Astrocyte (in vitro differentiated cells and primary cell): ENCODE results near the gene POLR1D. TPM values are rescaled to one million over a fixed set of nuclear protein-coding genes. Genes with fewer than 3 reads are reported as not detected.

ENCODE experiments used
- DNase-seq: peaks from one replicate; pipeline ENCODE4 v3.0.0-alpha.2; 2010; ENCODE audit warnings: low read depth
- FAIRE-seq: peaks from 2 replicates; lab custom pipeline; 2011; peaks lifted over from hg19 to GRCh38; lab: Jason Lieb, UNC
- H2AFZ ChIP-seq: 2 replicates; pipeline ENCODE4 v1.6.0; 2012; ENCODE audit warnings: low read depth, low read length, inconsistent platforms
- H3K27ac ChIP-seq: 2 replicates; pipeline ENCODE4 v1.5.1; 2011; ENCODE audit warnings: low read depth, low read length, inconsistent platforms
- H3K27me3 ChIP-seq: 2 replicates; pipeline ENCODE4 v1.6.0; 2011; ENCODE audit warnings: low read length, inconsistent platforms; ENCODE audit not compliant: insufficient read depth
- H3K36me3 ChIP-seq: 2 replicates; pipeline ENCODE4 v1.5.1; 2011; ENCODE audit warnings: low read length, inconsistent platforms; ENCODE audit not compliant: insufficient read depth
- H3K4me1 ChIP-seq: 2 replicates; pipeline ENCODE4 v1.5.1; 2011; ENCODE audit warnings: low read length, inconsistent platforms; ENCODE audit not compliant: insufficient read depth
- H3K4me2 ChIP-seq: 2 replicates; pipeline ENCODE4 v1.6.0; 2012; ENCODE audit warnings: low read length, inconsistent platforms
- H3K4me3 ChIP-seq: 2 replicates; pipeline ENCODE4 v1.5.1; 2011; ENCODE audit warnings: low read depth, mild to moderate bottlenecking, low read length, inconsistent platforms; ENCODE audit not compliant: insufficient read depth
- H3K79me2 ChIP-seq: 2 replicates; pipeline ENCODE4 v1.6.0; 2012; ENCODE audit warnings: mild to moderate bottlenecking, low read length, inconsistent platforms; ENCODE audit not compliant: insufficient read depth
- H3K9ac ChIP-seq: 2 replicates; pipeline ENCODE4 v1.6.0; 2012; ENCODE audit warnings: mild to moderate bottlenecking, low read length, inconsistent platforms
- H3K9me3 ChIP-seq: 2 replicates; pipeline ENCODE4 v1.5.1; 2012; ENCODE audit warnings: low read depth, mild to moderate bottlenecking, low read length, inconsistent platforms; ENCODE audit not compliant: insufficient read depth
- H4K20me1 ChIP-seq: 2 replicates; pipeline ENCODE4 v1.6.0; 2012; ENCODE audit warnings: low read length, inconsistent platforms; ENCODE audit not compliant: insufficient read depth
- H3K27ac Mint-ChIP-seq: one replicate; pipeline ENCODE4 v1.8.0; 2021; ENCODE audit warnings: mild to moderate bottlenecking, mixed read lengths; ENCODE audit not compliant: unreplicated experiment
- H3K27me3 Mint-ChIP-seq: one replicate; pipeline ENCODE4 v1.8.0; 2021; ENCODE audit warnings: low read depth, mixed read lengths; ENCODE audit not compliant: unreplicated experiment
- H3K36me3 Mint-ChIP-seq: one replicate; pipeline ENCODE4 v1.8.0; 2021; ENCODE audit warnings: low read depth, mixed read lengths; ENCODE audit not compliant: unreplicated experiment
- H3K4me1 Mint-ChIP-seq: one replicate; pipeline ENCODE4 v1.8.0; 2021; ENCODE audit warnings: low read depth, mixed read lengths; ENCODE audit not compliant: unreplicated experiment
- H3K4me3 Mint-ChIP-seq: one replicate; pipeline ENCODE4 v1.8.0; 2021; ENCODE audit warnings: mild to moderate bottlenecking, moderate library complexity, mixed read lengths; ENCODE audit not compliant: unreplicated experiment
- H3K9me3 Mint-ChIP-seq: one replicate; pipeline ENCODE4 v1.8.0; 2021; ENCODE audit warnings: mild to moderate bottlenecking, mixed read lengths; ENCODE audit not compliant: unreplicated experiment
- EZH2 ChIP-seq: IDR thresholded peaks from 2 replicates; pipeline ENCODE4 v1.6.1; 2012; ENCODE audit warnings: mild to moderate bottlenecking, low read length, inconsistent platforms; ENCODE audit not compliant: insufficient read depth
- total RNA-seq: library from RNA; stranded (reverse); gene quantifications from 2 replicates; pipeline ENCODE4 v1.2.1, GENCODE V29; 2021
- TF ChIP-seq, protein P1 (sequence below): IDR thresholded peaks from 2 replicates; pipeline ENCODE4 v1.5.1; 2011; ENCODE audit warnings: low read depth, mild to moderate bottlenecking, inconsistent platforms, low read length, moderate library complexity; ENCODE audit not compliant: insufficient read depth

Gene POLR1D
- total RNA-seq, 1 donor from 2014 or later, result 118 TPM

DNA sequence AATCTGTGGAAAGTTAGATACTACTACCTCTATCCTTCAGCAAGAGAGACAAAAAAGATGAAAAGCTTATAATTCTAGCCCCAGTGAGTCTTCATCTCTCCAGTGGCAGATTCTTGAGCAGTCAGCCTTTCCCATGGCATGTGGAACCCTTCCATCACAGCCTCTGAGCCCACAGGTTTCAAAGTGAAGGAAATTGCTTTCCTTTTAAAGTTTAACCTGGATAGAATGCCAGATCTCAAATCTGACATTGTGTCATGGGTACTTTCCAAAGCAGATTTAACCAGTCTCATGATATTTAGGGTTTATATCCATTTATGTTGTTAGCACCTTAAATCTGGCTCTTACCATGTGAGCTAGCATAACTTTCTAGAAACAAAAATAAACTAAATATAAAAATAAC lies 39.3 kb downstream of the POLR1D start:
- no peaks in the 10 kb centered on the region for H3K27me3 Mint-ChIP-seq
- H3K36me3 Mint-ChIP-seq, result no peaks in the 10 kb centered on the region
- no peaks in the 10 kb centered on the region for H3K9me3 Mint-ChIP-seq
- Histone ChIP-seq H3K79me2 (peaks cover 2% of the 10 kb centered on the region), H3K9me3 (no peaks in the 10 kb centered on the region), H4K20me1 (peaks cover 20% of the 10 kb centered on the region), H2AFZ (no peak overlapping the region), H3K4me2 (no peak overlapping the region), H3K4me3 (no peak overlapping the region), H3K27ac (no peak overlapping the region), H3K9ac (no peak overlapping the region), H3K27me3 (no peaks in the 10 kb centered on the region), H3K4me1 (no peaks in the 10 kb centered on the region), H3K36me3 (peaks cover 2% of the 10 kb centered on the region)
- no peak overlapping the region for H3K4me3 Mint-ChIP-seq
- no peak for DNase-seq
- H3K4me1 Mint-ChIP-seq, result peaks cover 10% of the 10 kb centered on the region
- no peak for FAIRE-seq
- H3K27ac Mint-ChIP-seq, result no peak overlapping the region
- TF ChIP-seq EZH2, result no peak
- TF ChIP-seq, protein P1, sequence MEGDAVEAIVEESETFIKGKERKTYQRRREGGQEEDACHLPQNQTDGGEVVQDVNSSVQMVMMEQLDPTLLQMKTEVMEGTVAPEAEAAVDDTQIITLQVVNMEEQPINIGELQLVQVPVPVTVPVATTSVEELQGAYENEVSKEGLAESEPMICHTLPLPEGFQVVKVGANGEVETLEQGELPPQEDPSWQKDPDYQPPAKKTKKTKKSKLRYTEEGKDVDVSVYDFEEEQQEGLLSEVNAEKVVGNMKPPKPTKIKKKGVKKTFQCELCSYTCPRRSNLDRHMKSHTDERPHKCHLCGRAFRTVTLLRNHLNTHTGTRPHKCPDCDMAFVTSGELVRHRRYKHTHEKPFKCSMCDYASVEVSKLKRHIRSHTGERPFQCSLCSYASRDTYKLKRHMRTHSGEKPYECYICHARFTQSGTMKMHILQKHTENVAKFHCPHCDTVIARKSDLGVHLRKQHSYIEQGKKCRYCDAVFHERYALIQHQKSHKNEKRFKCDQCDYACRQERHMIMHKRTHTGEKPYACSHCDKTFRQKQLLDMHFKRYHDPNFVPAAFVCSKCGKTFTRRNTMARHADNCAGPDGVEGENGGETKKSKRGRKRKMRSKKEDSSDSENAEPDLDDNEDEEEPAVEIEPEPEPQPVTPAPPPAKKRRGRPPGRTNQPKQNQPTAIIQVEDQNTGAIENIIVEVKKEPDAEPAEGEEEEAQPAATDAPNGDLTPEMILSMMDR, result no peak

- H4K20me1 ChIP-seq, result peaks cover 17% of the 10 kb centered on the region
- TF ChIP-seq, protein P1, result no peak
- TF ChIP-seq EZH2, result no peak
- no peak for FAIRE-seq
- H3K27ac Mint-ChIP-seq, result no peak overlapping the region
- no peak overlapping the region for H3K4me3 Mint-ChIP-seq
- peaks cover 2% of the 10 kb centered on the region for H3K79me2 ChIP-seq
- H3K9me3 ChIP-seq, result no peaks in the 10 kb centered on the region
- H3K36me3 ChIP-seq, result peaks cover 3% of the 10 kb centered on the region
- H3K4me2 ChIP-seq, result no peak overlapping the region
- H3K4me3 ChIP-seq, result no peak overlapping the region
- H3K27ac ChIP-seq, result no peak overlapping the region
- H3K9me3 Mint-ChIP-seq, result no peaks in the 10 kb centered on the region
- H3K9ac ChIP-seq, result no peak overlapping the region
- no peaks in the 10 kb centered on the region for H3K4me1 ChIP-seq
- no peak for DNase-seq
- peaks cover 10% of the 10 kb centered on the region for H3K4me1 Mint-ChIP-seq
- no peaks in the 10 kb centered on the region for H3K27me3 ChIP-seq
- no peaks in the 10 kb centered on the region for H3K27me3 Mint-ChIP-seq
- no peaks in the 10 kb centered on the region for H3K36me3 Mint-ChIP-seq
- H2AFZ ChIP-seq, result no peak overlapping the region
Measured at GRCh38 chr13:27662738-27663470, 41.2 kb downstream of the POLR1D start.

DNA sequence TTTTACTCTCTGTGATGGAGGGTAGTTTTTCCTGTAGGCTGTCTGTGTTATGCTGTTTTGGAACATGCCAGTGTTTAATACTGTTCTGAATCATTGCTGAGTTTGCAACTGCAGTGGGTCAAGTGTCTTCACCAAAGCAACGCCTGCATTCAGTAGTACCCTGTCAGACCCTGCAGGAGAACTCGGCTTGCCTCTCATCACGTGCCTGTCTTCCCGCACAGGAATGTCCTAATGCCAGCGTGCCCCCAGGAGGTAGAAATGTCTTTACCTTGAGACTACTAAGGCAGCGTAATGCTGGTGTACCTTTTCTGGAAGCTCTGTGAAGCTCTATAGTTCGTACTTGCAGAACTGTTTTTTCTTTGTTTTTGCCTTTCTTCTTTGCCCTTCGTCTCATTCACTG lies 42.3 kb downstream of the POLR1D start:
- no peak overlapping the region for H3K9ac ChIP-seq
- Mint-ChIP-seq H3K36me3 (no peaks in the 10 kb centered on the region), H3K27me3 (no peaks in the 10 kb centered on the region), H3K4me1 (peaks cover 5% of the 10 kb centered on the region), H3K4me3 (no peak overlapping the region), H3K9me3 (no peaks in the 10 kb centered on the region), H3K27ac (no peak overlapping the region)
- H3K27me3 ChIP-seq, result no peaks in the 10 kb centered on the region
- no peak for TF ChIP-seq EZH2
- TF ChIP-seq, protein P1, result no peak
- no peaks in the 10 kb centered on the region for H3K4me1 ChIP-seq
- no peak overlapping the region for H3K27ac ChIP-seq
- H4K20me1 ChIP-seq, result peaks cover 16% of the 10 kb centered on the region
- H3K9me3 ChIP-seq, result no peaks in the 10 kb centered on the region
- H3K4me2 ChIP-seq, result no peak overlapping the region
- FAIRE-seq (no peak), DNase-seq (no peak)
- H3K79me2 ChIP-seq, result peaks cover 2% of the 10 kb centered on the region
- no peak overlapping the region for H2AFZ ChIP-seq
- no peak overlapping the region for H3K4me3 ChIP-seq
- peaks cover 3% of the 10 kb centered on the region for H3K36me3 ChIP-seq
